Activated CD4-positive, alpha-beta T cell treated with anti-CD3 and anti-CD28 coated beads, Interleukin-2, amount 50 U/mL, for 4 hours (primary cell): ENCODE data around the gene EVC.
"Not testable (repeated sequence)": the region's sequence is repeated elsewhere in the genome, so short reads cannot be mapped to it uniquely, and the experiment has no call there.

Experiments
- DNase-seq, 2 experiments: peaks; one replicate each; pipeline ENCODE4 v3.0.0-alpha.2; 2020

The EVC gene

GRCh38 chr4:5851637-5852301 lies 140.8 kb downstream of the EVC start:
- no peak for DNase-seq

- DNase-seq = no peak
Measured at GRCh38 chr4:5852523-5853202, 141.7 kb downstream of the EVC start.

- no peak for DNase-seq
Measured at GRCh38 chr4:5854929-5855328, 143.9 kb downstream of the EVC start.

- DNase-seq = not testable (repeated sequence)
Measured at GRCh38 chr4:5856362-5856761, 145.4 kb downstream of the EVC start.

- no peak for DNase-seq
Measured at GRCh38 chr4:5857199-5857598, 146.2 kb downstream of the EVC start.

GRCh38 chr4:5858020-5858769 lies 147.2 kb downstream of the EVC start:
- no peak for DNase-seq

GRCh38 chr4:5863461-5864113 lies 152.6 kb downstream of the EVC start:
- DNase-seq = no peak
